HG03575 (cell line): ENCODE results near the gene FNDC4.
A peak's percentile ranks its signal among the peaks of the same experiment; 100 is the strongest.

Source experiments
- ATAC-seq: cut with Tn5 transposase; IDR thresholded peaks from one replicate; pipeline ENCODE4 v1.9.1; 2021; ENCODE audit not compliant: unreplicated experiment, insufficient number of reproducible peaks, low FRiP score; ENCODE audit errors: extremely low read depth

The FNDC4 gene

GRCh38 chr2:27495840-27496356, 898 bp upstream of the FNDC4 start:
- ATAC-seq, result no peak

GRCh38 chr2:27494284-27494943, 586 bp downstream of the FNDC4 start:
- ATAC-seq, result no peak

GRCh38 chr2:27493948-27494283, 1.1 kb downstream of the FNDC4 start:
- ATAC-seq, result no peak

GRCh38 chr2:27492557-27492956, 2.4 kb downstream of the FNDC4 start:
- no peak for ATAC-seq

GRCh38 chr2:27489498-27490397, 5.3 kb downstream of the FNDC4 start, which contains the start of gene IFT172:
Gene IFT172 (minus strand): TSS chr2:27489743. CDS start chr2:27489653, 90 bp downstream.
- peak; percentile 78 for ATAC-seq

- no peak for ATAC-seq
Observed at GRCh38 chr2:27489118-27489497, 5.9 kb downstream of the FNDC4 start.

- no peak for ATAC-seq
Observed at GRCh38 chr2:27485496-27485895, 9.5 kb downstream of the FNDC4 start.

- ATAC-seq, result no peak
Observed at GRCh38 chr2:27471961-27472360, 23.0 kb downstream of the FNDC4 start.

GRCh38 chr2:27464443-27464842, 30.6 kb downstream of the FNDC4 start:
- ATAC-seq, result no peak

- no peak for ATAC-seq
Observed at GRCh38 chr2:27461118-27461517, 33.9 kb downstream of the FNDC4 start.

GRCh38 chr2:27453968-27454367, 41.0 kb downstream of the FNDC4 start:
- no peak for ATAC-seq

- no peak for ATAC-seq
Observed at GRCh38 chr2:27451095-27451494, 43.9 kb downstream of the FNDC4 start.

GRCh38 chr2:27448381-27448780, 46.6 kb downstream of the FNDC4 start:
- ATAC-seq, result no peak

GRCh38 chr2:27446057-27446456, 48.9 kb downstream of the FNDC4 start:
- ATAC-seq, result no peak

- no peak for ATAC-seq
Observed at GRCh38 chr2:27445615-27446014, 49.4 kb downstream of the FNDC4 start.

GRCh38 chr2:27445155-27445554, 49.8 kb downstream of the FNDC4 start:
- no peak for ATAC-seq

- no peak for ATAC-seq
Observed at GRCh38 chr2:27442920-27443282, 52.1 kb downstream of the FNDC4 start.

- ATAC-seq, result no peak
Observed at GRCh38 chr2:27441958-27442919, 52.8 kb downstream of the FNDC4 start, which contains the start of gene KRTCAP3. Gene KRTCAP3 (plus strand): TSS chr2:27442381. CDS start chr2:27442413, 32 bp downstream.
